Erythroblast (primary cell): Measurements from ENCODE around the gene AHNAK.

Experiments used
- GATA1 ChIP-seq: IDR thresholded peaks from 2 replicates; pipeline ENCODE4 v1.6.1; 2011; ENCODE audit warnings: low read depth, mild to moderate bottlenecking, control low read depth, low read length, moderate library complexity
- POLR2A ChIP-seq: IDR thresholded peaks from 2 replicates; pipeline ENCODE4 v1.6.1; 2011; ENCODE audit warnings: mild to moderate bottlenecking, low read length

GRCh38 chr11:62556108-62556874, 9.7 kb upstream of the AHNAK start:
- peak; percentile 24 for TF ChIP-seq POLR2A
- TF ChIP-seq GATA1 = no peak
